ENCODE results near the gene DDA1. TPM values are rescaled to one million over a fixed set of nuclear protein-coding genes. Genes with fewer than 3 reads are reported as not detected.
A peak's percentile ranks its signal among the peaks of the same experiment; 100 is the strongest.

Gene DDA1
- total and polyA plus RNA-seq, 9 of the 15 experiments (the other 6 are each of a cell fraction or from before 2014, with no cell fraction given), result 1.4 to 83.8 (median 33.8) TPM

- TF ChIP-seq ELK3 (CRISPR knock-in tag; IDR thresholded peaks at IDR 0.05) (no peak), ZNF699 (CRISPR knock-in tag; IDR thresholded peaks at IDR 0.05; ENCODE audit: insufficient replicate concordance) (no peak), BCOR (IDR thresholded peaks at IDR 0.05) (peak; percentile 99), ZNF174 (CRISPR knock-in tag; IDR thresholded peaks at IDR 0.05) (no peak), SMAD2 (IDR thresholded peaks at IDR 0.05; ENCODE audit: low read depth, low read length) (no peak), KLF6 (CRISPR knock-in tag; IDR thresholded peaks at IDR 0.05; ENCODE audit: borderline replicate concordance) (no peak; the same call in 1 of the 2 replicates), ETV6 (IDR thresholded peaks at IDR 0.05; ENCODE audit: borderline replicate concordance in 1 of 2, low read depth in 2 of 2, low read length in 1 of 2) (no peak; a peak in 1 of 4 replicates), ETV6 (CRISPR knock-in tag; IDR thresholded peaks at IDR 0.05; ENCODE audit: borderline replicate concordance) (no peak), NBN (IDR thresholded peaks at IDR 0.05; ENCODE audit: low read depth) (peak; percentile 80; the same call in 1 of the 2 replicates), ZNF518B (CRISPR knock-in tag; IDR thresholded peaks at IDR 0.05) (no peak), EGR1 (conservative IDR thresholded peaks at IDR 0.05) (no peak; the same call in 1 of the 2 replicates), ZNF408 (CRISPR knock-in tag; IDR thresholded peaks at IDR 0.05; ENCODE audit: low read depth) (no peak), ZNF584 (CRISPR knock-in tag; IDR thresholded peaks at IDR 0.05; ENCODE audit: low read depth) (no peak), ARHGAP35 (IDR thresholded peaks at IDR 0.05; ENCODE audit: partially characterized antibody) (no peak)
- TF ChIP-seq, protein P1, sequence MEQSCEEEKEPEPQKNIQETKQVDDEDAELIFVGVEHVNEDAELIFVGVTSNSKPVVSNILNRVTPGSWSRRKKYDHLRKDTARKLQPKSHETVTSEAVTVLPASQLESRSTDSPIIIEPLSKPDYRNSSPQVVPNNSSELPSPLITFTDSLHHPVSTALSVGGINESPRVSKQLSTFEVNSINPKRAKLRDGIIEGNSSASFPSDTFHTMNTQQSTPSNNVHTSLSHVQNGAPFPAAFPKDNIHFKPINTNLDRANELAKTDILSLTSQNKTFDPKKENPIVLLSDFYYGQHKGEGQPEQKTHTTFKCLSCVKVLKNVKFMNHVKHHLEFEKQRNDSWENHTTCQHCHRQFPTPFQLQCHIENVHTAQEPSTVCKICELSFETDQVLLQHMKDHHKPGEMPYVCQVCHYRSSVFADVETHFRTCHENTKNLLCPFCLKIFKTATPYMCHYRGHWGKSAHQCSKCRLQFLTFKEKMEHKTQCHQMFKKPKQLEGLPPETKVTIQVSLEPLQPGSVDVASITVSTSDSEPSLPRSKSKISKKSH (CRISPR knock-in tag; IDR thresholded peaks at IDR 0.05), result no peak
- TF ChIP-seq, protein P2, sequence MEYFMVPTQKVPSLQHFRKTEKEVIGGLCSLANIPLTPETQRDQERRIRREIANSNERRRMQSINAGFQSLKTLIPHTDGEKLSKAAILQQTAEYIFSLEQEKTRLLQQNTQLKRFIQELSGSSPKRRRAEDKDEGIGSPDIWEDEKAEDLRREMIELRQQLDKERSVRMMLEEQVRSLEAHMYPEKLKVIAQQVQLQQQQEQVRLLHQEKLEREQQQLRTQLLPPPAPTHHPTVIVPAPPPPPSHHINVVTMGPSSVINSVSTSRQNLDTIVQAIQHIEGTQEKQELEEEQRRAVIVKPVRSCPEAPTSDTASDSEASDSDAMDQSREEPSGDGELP (CRISPR knock-in tag; IDR thresholded peaks at IDR 0.05; ENCODE audit: borderline replicate concordance), result peak; percentile 71
- TF ChIP-seq, protein P3, sequence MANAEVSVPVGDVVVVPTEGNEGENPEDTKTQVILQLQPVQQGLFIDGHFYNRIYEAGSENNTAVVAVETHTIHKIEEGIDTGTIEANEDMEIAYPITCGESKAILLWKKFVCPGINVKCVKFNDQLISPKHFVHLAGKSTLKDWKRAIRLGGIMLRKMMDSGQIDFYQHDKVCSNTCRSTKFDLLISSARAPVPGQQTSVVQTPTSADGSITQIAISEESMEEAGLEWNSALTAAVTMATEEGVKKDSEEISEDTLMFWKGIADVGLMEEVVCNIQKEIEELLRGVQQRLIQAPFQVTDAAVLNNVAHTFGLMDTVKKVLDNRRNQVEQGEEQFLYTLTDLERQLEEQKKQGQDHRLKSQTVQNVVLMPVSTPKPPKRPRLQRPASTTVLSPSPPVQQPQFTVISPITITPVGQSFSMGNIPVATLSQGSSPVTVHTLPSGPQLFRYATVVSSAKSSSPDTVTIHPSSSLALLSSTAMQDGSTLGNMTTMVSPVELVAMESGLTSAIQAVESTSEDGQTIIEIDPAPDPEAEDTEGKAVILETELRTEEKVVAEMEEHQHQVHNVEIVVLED (CRISPR knock-in tag; IDR thresholded peaks at IDR 0.05), result no peak
These were observed 24.4 kb downstream of the DDA1 start (continued) for GRCh38 chr19:17333611-17334413.

All from K562 (cell line).